ENCODE results near the gene CDK11B.
A peak's percentile ranks its signal among the peaks of the same experiment; 100 is the strongest.
"Not testable (repeated sequence)": the region's sequence is repeated elsewhere in the genome, so short reads cannot be mapped to it uniquely, and the experiment has no call there.

CDK11B gene

GRCh38 chr1:1678581-1679380 is 20.0 kb upstream of the CDK11B start:
- Histone ChIP-seq H3K9ac (ENCODE audit: low read length) (no peak overlapping the region), H3K27ac (ENCODE audit: low read depth, low read length) (no peak overlapping the region)

GRCh38 chr1:1677718-1678580 is 19.1 kb upstream of the CDK11B start:
- H3K27me3 ChIP-seq (ENCODE audit: control insufficient read depth, insufficient read depth, low read length): no peaks in the 10 kb centered on the region
- H3K4me1 ChIP-seq (ENCODE audit: control insufficient read depth, insufficient read depth, low read length): no peaks in the 10 kb centered on the region
- no peak overlapping the region for H3K9ac ChIP-seq (ENCODE audit: low read length)
- H3K36me3 ChIP-seq (ENCODE audit: control insufficient read depth, insufficient read depth, low read length): no peaks in the 10 kb centered on the region
- H3K4me3 ChIP-seq (ENCODE audit: low read length): peak overlapping the region; percentile 45
- no peak overlapping the region for H3K27ac ChIP-seq (ENCODE audit: low read depth, low read length)

More at GRCh38 chr1:1678581-1679380, 20.0 kb upstream of the CDK11B start:
- Histone ChIP-seq H3K36me3 (ENCODE audit: control insufficient read depth, insufficient read depth, low read length) (no peaks in the 10 kb centered on the region), H3K4me3 (ENCODE audit: low read length) (peak overlapping the region; percentile 45), H3K27me3 (ENCODE audit: control insufficient read depth, insufficient read depth, low read length) (no peaks in the 10 kb centered on the region), H3K4me1 (ENCODE audit: control insufficient read depth, insufficient read depth, low read length) (no peaks in the 10 kb centered on the region)

GRCh38 chr1:1676087-1676486 is 17.3 kb upstream of the CDK11B start:
- H3K9ac ChIP-seq (ENCODE audit: low read length); H3K4me1 ChIP-seq (ENCODE audit: control insufficient read depth, insufficient read depth, low read length); H3K27me3 ChIP-seq (ENCODE audit: control insufficient read depth, insufficient read depth, low read length); H3K4me3 ChIP-seq (ENCODE audit: low read length); H3K27ac ChIP-seq (ENCODE audit: low read depth, low read length); H3K36me3 ChIP-seq (ENCODE audit: control insufficient read depth, insufficient read depth, low read length): not testable (repeated sequence)

GRCh38 chr1:1675218-1675617 is 16.4 kb upstream of the CDK11B start:
- not testable (repeated sequence) for H3K4me3 ChIP-seq (ENCODE audit: low read length); H3K9ac ChIP-seq (ENCODE audit: low read length); H3K4me1 ChIP-seq (ENCODE audit: control insufficient read depth, insufficient read depth, low read length); H3K27me3 ChIP-seq (ENCODE audit: control insufficient read depth, insufficient read depth, low read length); H3K36me3 ChIP-seq (ENCODE audit: control insufficient read depth, insufficient read depth, low read length); H3K27ac ChIP-seq (ENCODE audit: low read depth, low read length)

- H3K27me3 ChIP-seq (ENCODE audit: control insufficient read depth, insufficient read depth, low read length); H3K4me3 ChIP-seq (ENCODE audit: low read length); H3K27ac ChIP-seq (ENCODE audit: low read depth, low read length); H3K36me3 ChIP-seq (ENCODE audit: control insufficient read depth, insufficient read depth, low read length); H3K9ac ChIP-seq (ENCODE audit: low read length); H3K4me1 ChIP-seq (ENCODE audit: control insufficient read depth, insufficient read depth, low read length): not testable (repeated sequence)
These were observed 16.0 kb upstream of the CDK11B start for GRCh38 chr1:1674806-1675205.

GRCh38 chr1:1672181-1672965 is 13.6 kb upstream of the CDK11B start:
- Histone ChIP-seq H3K9ac (ENCODE audit: low read length) (no peak overlapping the region), H3K4me3 (ENCODE audit: low read length) (no peak overlapping the region), H3K27ac (ENCODE audit: low read depth, low read length) (no peak overlapping the region), H3K27me3 (ENCODE audit: control insufficient read depth, insufficient read depth, low read length) (no peaks in the 10 kb centered on the region), H3K4me1 (ENCODE audit: control insufficient read depth, insufficient read depth, low read length) (no peaks in the 10 kb centered on the region), H3K36me3 (ENCODE audit: control insufficient read depth, insufficient read depth, low read length) (peaks cover 10% of the 10 kb centered on the region)

GRCh38 chr1:1671365-1672119 is 12.7 kb upstream of the CDK11B start:
- H3K9ac ChIP-seq (ENCODE audit: low read length): no peak overlapping the region
- H3K4me1 ChIP-seq (ENCODE audit: control insufficient read depth, insufficient read depth, low read length): no peaks in the 10 kb centered on the region
- H3K27me3 ChIP-seq (ENCODE audit: control insufficient read depth, insufficient read depth, low read length): no peaks in the 10 kb centered on the region
- H3K4me3 ChIP-seq (ENCODE audit: low read length): no peak overlapping the region
- peaks cover 11% of the 10 kb centered on the region for H3K36me3 ChIP-seq (ENCODE audit: control insufficient read depth, insufficient read depth, low read length)
- H3K27ac ChIP-seq (ENCODE audit: low read depth, low read length): no peak overlapping the region

- Histone ChIP-seq H3K27ac (ENCODE audit: low read depth, low read length) (no peak overlapping the region), H3K27me3 (ENCODE audit: control insufficient read depth, insufficient read depth, low read length) (no peaks in the 10 kb centered on the region), H3K4me1 (ENCODE audit: control insufficient read depth, insufficient read depth, low read length) (no peaks in the 10 kb centered on the region), H3K4me3 (ENCODE audit: low read length) (no peak overlapping the region), H3K9ac (ENCODE audit: low read length) (no peak overlapping the region), H3K36me3 (ENCODE audit: control insufficient read depth, insufficient read depth, low read length) (peaks cover 18% of the 10 kb centered on the region)
These were observed 12.1 kb upstream of the CDK11B start for GRCh38 chr1:1670866-1671265.

- H3K36me3 ChIP-seq (ENCODE audit: control insufficient read depth, insufficient read depth, low read length): peaks cover 26% of the 10 kb centered on the region
- H3K27me3 ChIP-seq (ENCODE audit: control insufficient read depth, insufficient read depth, low read length): no peaks in the 10 kb centered on the region
- H3K27ac ChIP-seq (ENCODE audit: low read depth, low read length): no peak overlapping the region
- no peaks in the 10 kb centered on the region for H3K4me1 ChIP-seq (ENCODE audit: control insufficient read depth, insufficient read depth, low read length)
- H3K4me3 ChIP-seq (ENCODE audit: low read length): no peak overlapping the region
- H3K9ac ChIP-seq (ENCODE audit: low read length): no peak overlapping the region
These were observed 10.9 kb upstream of the CDK11B start for GRCh38 chr1:1669468-1670440.

- no peak overlapping the region for H3K4me3 ChIP-seq (ENCODE audit: low read length)
These were observed 7.7 kb upstream of the CDK11B start for GRCh38 chr1:1666526-1666925.

GRCh38 chr1:1665815-1666251 is 7.0 kb upstream of the CDK11B start:
- no peak overlapping the region for H3K9ac ChIP-seq (ENCODE audit: low read length)
- H3K4me3 ChIP-seq (ENCODE audit: low read length): no peak overlapping the region
- peaks cover 26% of the 10 kb centered on the region for H3K36me3 ChIP-seq (ENCODE audit: control insufficient read depth, insufficient read depth, low read length)
- H3K4me1 ChIP-seq (ENCODE audit: control insufficient read depth, insufficient read depth, low read length): no peaks in the 10 kb centered on the region
- no peaks in the 10 kb centered on the region for H3K27me3 ChIP-seq (ENCODE audit: control insufficient read depth, insufficient read depth, low read length)
- no peak overlapping the region for H3K27ac ChIP-seq (ENCODE audit: low read depth, low read length)

More at GRCh38 chr1:1666526-1666925, 7.7 kb upstream of the CDK11B start:
- no peak overlapping the region for H3K9ac ChIP-seq (ENCODE audit: low read length)
- no peaks in the 10 kb centered on the region for H3K27me3 ChIP-seq (ENCODE audit: control insufficient read depth, insufficient read depth, low read length)
- peaks cover 26% of the 10 kb centered on the region for H3K36me3 ChIP-seq (ENCODE audit: control insufficient read depth, insufficient read depth, low read length)
- H3K4me1 ChIP-seq (ENCODE audit: control insufficient read depth, insufficient read depth, low read length): no peaks in the 10 kb centered on the region
- H3K27ac ChIP-seq (ENCODE audit: low read depth, low read length): no peak overlapping the region

All from rectal smooth muscle tissue (tissue), 1 donor.